ES-I3 (cell line): ENCODE data around the gene VWF.

Experiments
- H3K36me3 ChIP-seq: 2 replicates; pipeline ENCODE4 v1.6.1; 2013; ENCODE audit warnings: mild to moderate bottlenecking, low read length, control low read depth, moderate library complexity; ENCODE audit not compliant: insufficient read depth
- H3K4me1 ChIP-seq: 2 replicates; pipeline ENCODE4 v1.6.1; 2013; ENCODE audit warnings: mild to moderate bottlenecking, control low read depth, low read length; ENCODE audit not compliant: insufficient read depth
- H3K9ac ChIP-seq: 2 replicates; pipeline ENCODE4 v1.6.1; 2013; ENCODE audit warnings: low read depth, mild to moderate bottlenecking, low read length, moderate library complexity
- H3K9me3 ChIP-seq: 2 replicates; pipeline ENCODE4 v1.6.1; 2013; ENCODE audit warnings: mild to moderate bottlenecking, low read length, moderate library complexity; ENCODE audit not compliant: control insufficient read depth, insufficient read depth

Gene VWF

GRCh38 chr12:6132496-6132895, 8.0 kb upstream of the VWF start:
- no peaks in the 10 kb centered on the region for H3K4me1 ChIP-seq
- H3K9me3 ChIP-seq, result no peaks in the 10 kb centered on the region; the same call in 1 of the 2 replicates
- no peak overlapping the region for H3K9ac ChIP-seq
- no peaks in the 10 kb centered on the region for H3K36me3 ChIP-seq

- Histone ChIP-seq H3K4me1 (no peaks in the 10 kb centered on the region), H3K9ac (no peak overlapping the region), H3K9me3 (no peaks in the 10 kb centered on the region), H3K36me3 (no peaks in the 10 kb centered on the region)
These were observed 789 bp upstream of the VWF start for GRCh38 chr12:6125310-6125608.

DNA sequence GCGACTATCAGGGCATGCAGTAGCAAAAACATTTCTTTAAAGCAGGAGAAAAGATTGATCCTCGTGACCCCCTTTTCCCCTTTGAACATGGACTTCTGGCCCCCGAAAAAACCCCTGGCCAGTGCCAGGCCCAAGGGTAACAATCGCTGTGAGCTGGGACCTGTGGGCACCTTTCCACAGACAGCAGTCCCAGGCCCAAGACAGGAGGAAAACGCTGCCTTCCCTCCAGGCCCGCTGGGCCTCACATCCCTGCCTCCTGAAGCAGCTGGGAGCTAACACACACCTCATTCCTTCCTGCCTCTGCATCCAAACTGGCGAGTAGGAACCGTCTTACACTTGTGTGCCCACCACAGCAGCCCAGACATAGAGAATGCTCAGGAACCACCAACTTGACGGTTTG, 1.2 kb downstream of the VWF start:
- Histone ChIP-seq H3K9me3 (no peaks in the 10 kb centered on the region), H3K4me1 (no peaks in the 10 kb centered on the region; the same call in 1 of the 2 replicates), H3K36me3 (no peaks in the 10 kb centered on the region), H3K9ac (no peak overlapping the region)

DNA sequence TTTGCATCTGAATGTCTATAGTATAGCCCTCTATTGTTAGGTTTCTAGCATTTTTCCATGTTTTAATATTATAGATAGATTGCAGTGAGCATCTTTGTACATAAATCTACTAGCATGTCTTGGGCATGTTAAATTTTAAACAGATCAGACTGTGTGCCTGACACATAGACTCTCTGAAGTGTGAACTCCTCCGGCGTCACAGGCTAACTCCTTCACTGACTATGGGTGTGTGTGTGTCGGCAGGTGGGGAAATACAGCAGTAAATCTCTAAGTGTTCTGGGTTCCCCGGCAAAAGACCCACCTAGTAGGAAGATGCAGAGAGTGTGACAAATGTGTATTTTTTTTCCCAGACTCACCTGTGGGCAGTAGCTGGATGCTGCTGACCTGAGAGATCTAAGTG, 2.3 kb downstream of the VWF start:
- Histone ChIP-seq H3K9ac (no peak overlapping the region), H3K4me1 (no peaks in the 10 kb centered on the region; the same call in 1 of the 2 replicates), H3K36me3 (no peaks in the 10 kb centered on the region), H3K9me3 (no peaks in the 10 kb centered on the region)

GRCh38 chr12:6120796-6121473, 3.5 kb downstream of the VWF start:
- H3K36me3 ChIP-seq, result no peaks in the 10 kb centered on the region
- H3K9me3 ChIP-seq, result no peaks in the 10 kb centered on the region
- H3K4me1 ChIP-seq, result peaks cover 3% of the 10 kb centered on the region; the same call in 1 of the 2 replicates
- no peak overlapping the region for H3K9ac ChIP-seq

DNA sequence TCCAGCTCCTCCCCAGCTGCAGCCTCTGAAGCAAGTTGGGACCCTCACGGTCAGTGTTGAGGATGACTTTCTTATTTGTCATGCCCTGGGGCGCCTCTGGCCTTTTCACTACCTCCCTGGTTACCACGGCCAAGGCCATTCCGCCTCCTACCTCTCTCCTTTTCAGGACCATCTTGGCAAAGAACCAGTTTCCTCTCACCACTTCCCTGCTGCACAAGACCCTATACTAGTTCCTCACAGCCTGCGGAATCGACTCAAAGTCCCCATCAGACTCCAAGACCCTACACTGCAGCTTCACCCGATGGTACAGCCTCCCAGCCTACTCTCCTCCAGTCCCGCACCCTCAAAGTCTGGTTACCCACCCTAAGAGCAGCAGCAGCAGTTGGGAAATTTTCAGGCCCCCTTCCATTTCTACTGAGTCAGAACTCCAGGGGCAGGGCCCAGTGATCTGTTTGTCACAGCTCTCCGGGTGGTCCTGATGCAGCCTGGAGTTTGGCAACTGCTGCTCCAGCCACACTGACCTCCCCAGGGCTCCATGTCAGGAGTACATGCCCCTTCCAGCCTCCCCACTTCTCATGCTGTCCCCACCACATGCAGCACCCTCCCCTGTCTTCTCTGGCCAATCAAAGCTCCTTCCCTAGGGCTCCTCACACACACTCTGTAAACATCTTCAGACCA, 5.4 kb downstream of the VWF start:
- Histone ChIP-seq H3K9ac (no peak overlapping the region), H3K4me1 (peaks cover 3% of the 10 kb centered on the region; the same call in 1 of the 2 replicates)

DNA sequence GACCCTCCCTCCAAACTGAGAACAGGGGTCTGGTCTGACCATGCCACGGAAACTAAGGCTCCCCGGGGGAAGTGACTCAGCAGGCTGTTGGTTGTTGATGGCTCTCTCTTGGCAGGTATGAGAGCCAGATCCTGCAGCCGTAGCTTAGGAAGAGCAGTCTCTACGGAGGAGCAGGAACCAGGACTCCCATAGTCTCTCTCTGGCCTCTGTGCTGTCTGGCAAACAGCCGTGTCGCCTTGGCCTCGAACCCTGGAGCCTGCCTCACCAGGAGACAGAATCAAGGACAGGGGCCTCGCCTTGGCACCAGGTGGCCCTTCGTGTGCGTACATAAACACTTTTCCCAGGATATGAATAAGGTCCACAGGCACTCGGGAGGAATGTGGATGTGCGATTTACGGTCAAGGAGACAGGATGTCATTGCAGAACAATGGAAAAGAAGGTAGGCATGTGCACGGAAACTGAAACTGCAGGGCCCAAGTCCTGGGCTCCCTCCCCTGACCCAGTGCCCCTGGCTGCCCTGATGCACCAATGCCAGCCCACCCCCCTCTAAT, 7.9 kb downstream of the VWF start:
- Histone ChIP-seq H3K9ac (no peak overlapping the region), H3K4me1 (peaks cover 3% of the 10 kb centered on the region; the same call in 1 of the 2 replicates), H3K36me3 (no peaks in the 10 kb centered on the region), H3K9me3 (no peaks in the 10 kb centered on the region)

More for the DNA sequence above, 5.4 kb downstream of the VWF start:
- H3K36me3 ChIP-seq, result no peaks in the 10 kb centered on the region
- H3K9me3 ChIP-seq, result no peaks in the 10 kb centered on the region

- H3K36me3 ChIP-seq, result no peaks in the 10 kb centered on the region
- H3K9me3 ChIP-seq, result no peaks in the 10 kb centered on the region
- H3K9ac ChIP-seq, result no peak overlapping the region
- peaks cover 3% of the 10 kb centered on the region; the same call in 1 of the 2 replicates for H3K4me1 ChIP-seq
These were observed 9.1 kb downstream of the VWF start for GRCh38 chr12:6115389-6115788.

GRCh38 chr12:6114476-6114870, 10.0 kb downstream of the VWF start:
- Histone ChIP-seq H3K4me1 (peaks cover 3% of the 10 kb centered on the region; the same call in 1 of the 2 replicates), H3K36me3 (no peaks in the 10 kb centered on the region), H3K9ac (no peak overlapping the region), H3K9me3 (peaks cover 4% of the 10 kb centered on the region)

DNA sequence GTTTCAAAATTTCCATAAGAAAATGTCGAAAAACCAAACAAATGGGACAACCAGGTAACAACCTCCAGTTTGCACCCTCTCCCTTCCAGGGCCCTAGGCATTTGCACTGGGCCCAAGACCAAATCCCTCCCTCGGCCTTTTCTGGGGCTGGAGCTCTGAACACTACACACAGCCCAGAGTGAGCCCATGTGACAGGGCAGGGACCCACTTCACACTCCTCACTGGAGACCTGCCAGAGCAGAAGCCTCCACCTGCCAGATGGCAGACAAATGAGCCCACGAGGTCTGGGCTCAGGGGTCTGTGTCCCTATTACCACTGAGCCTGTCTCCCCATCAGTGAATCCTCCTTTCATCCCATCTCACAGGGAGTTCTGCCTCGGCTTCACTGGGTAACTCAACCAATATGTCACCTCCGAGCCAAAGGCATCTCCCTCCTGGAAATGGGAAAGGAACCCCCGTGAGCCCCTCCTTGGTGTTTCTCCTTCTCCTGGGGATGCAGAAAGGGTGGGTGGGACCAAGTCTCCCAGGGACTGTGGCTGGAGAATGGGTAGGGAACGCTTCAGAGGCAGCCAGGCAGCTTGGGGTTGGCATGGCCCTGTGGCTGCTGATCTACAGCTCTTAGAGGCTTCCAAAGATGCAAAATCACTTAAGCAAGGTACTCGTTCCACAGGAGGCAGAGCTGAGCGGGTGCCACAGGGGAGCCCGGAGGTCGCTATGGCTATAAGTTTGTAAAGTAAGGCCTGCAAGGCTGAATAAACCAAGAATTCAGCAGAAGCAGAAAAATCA, 10.6 kb downstream of the VWF start:
- peaks cover 4% of the 10 kb centered on the region for H3K9me3 ChIP-seq
- H3K9ac ChIP-seq, result no peak overlapping the region
- no peaks in the 10 kb centered on the region for H3K36me3 ChIP-seq
- H3K4me1 ChIP-seq, result peaks cover 3% of the 10 kb centered on the region; the same call in 1 of the 2 replicates

DNA sequence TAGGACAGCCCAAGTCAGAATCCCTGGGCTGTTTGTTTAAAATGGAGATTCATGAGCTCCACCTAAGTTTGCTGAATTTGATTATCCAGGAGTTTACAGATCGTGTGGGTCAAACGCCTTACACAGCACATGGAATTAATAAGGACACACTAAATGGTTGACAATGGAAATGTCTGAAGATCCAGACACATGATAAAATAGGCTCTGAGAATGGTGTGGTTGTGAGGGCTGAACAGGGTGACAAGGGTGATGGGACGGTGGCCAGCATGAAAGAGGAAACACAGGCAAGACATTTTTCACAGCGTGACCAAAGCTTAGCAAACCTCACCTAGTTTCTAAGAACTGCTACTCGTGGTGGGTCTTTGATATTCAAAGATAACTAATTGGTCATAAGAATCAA, 12.5 kb downstream of the VWF start:
- H3K9me3 ChIP-seq, result peaks cover 4% of the 10 kb centered on the region
- peaks cover 3% of the 10 kb centered on the region; the same call in 1 of the 2 replicates for H3K4me1 ChIP-seq
- H3K9ac ChIP-seq, result no peak overlapping the region
- no peaks in the 10 kb centered on the region for H3K36me3 ChIP-seq

DNA sequence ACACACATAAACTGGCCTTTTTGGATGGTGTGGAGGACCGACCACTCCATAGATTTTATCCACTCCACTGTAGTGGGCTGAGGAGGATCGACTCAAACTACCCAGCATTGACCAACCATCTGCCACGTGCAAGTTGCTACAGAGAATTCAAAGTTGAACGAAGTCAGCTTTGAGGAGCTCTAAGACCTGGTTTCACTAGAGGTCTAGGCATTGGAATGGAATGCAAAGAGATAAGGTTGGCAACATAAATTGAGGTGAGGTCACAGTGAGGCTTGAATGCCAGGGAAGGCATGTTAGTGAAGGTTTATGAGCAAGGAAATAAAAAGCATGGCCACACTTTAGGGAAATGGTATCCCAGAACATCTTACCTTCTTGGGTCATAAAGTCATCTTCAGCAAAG, 14.5 kb downstream of the VWF start:
- Histone ChIP-seq H3K36me3 (no peaks in the 10 kb centered on the region), H3K4me1 (no peaks in the 10 kb centered on the region), H3K9ac (no peak overlapping the region), H3K9me3 (peaks cover 4% of the 10 kb centered on the region)

- Histone ChIP-seq H3K9me3 (peaks cover 4% of the 10 kb centered on the region), H3K36me3 (no peaks in the 10 kb centered on the region), H3K4me1 (no peaks in the 10 kb centered on the region), H3K9ac (no peak overlapping the region)
These were observed 18.3 kb downstream of the VWF start for GRCh38 chr12:6106218-6106617.

DNA sequence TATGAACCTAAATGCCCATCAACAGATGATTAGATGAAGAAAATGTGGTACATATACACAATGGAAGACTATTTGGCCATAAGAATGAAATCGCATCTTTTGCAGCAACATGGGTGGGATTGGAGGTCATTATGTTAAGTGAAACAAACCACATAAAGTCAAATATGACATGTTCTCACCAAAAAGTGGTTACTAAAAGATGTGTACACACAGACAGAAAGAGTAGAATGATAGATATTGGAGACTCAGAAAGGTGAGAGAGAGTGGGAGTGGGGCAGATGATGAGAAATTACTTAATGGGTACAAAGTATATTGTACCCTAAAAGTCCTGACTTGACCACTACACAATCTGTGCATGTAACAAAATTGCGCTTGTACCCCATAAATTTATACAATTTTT, 19.6 kb downstream of the VWF start:
- no peak overlapping the region for H3K9ac ChIP-seq
- no peaks in the 10 kb centered on the region for H3K36me3 ChIP-seq
- H3K9me3 ChIP-seq, result no peaks in the 10 kb centered on the region; the same call in 1 of the 2 replicates
- no peaks in the 10 kb centered on the region for H3K4me1 ChIP-seq
